Glutamatergic neuron (in vitro differentiated cells): ENCODE results near the gene TBX4. TPM values are rescaled to one million over a fixed set of nuclear protein-coding genes. Genes with fewer than 3 reads are reported as not detected.

Source experiments
- DNase-seq: peaks from one replicate; pipeline ENCODE4 v3.0.0; 2022
- H3K27ac Mint-ChIP-seq: one replicate; pipeline ENCODE4 v1.8.0; 2020; ENCODE audit warnings: mild to moderate bottlenecking, mixed read lengths, inconsistent platforms; ENCODE audit not compliant: unreplicated experiment
- H3K27me3 Mint-ChIP-seq: one replicate; pipeline ENCODE4 v1.8.0; 2020; ENCODE audit warnings: mild to moderate bottlenecking, moderate library complexity, mixed read lengths, inconsistent platforms; ENCODE audit not compliant: unreplicated experiment
- H3K36me3 Mint-ChIP-seq: one replicate; pipeline ENCODE4 v1.8.0; 2020; ENCODE audit warnings: mild to moderate bottlenecking, mixed read lengths, inconsistent platforms; ENCODE audit not compliant: unreplicated experiment
- H3K4me1 Mint-ChIP-seq: one replicate; pipeline ENCODE4 v1.8.0; 2020; ENCODE audit warnings: mild to moderate bottlenecking, low read depth, mixed read lengths, inconsistent platforms; ENCODE audit not compliant: unreplicated experiment
- H3K4me3 Mint-ChIP-seq: one replicate; pipeline ENCODE4 v1.8.0; 2020; ENCODE audit warnings: mild to moderate bottlenecking, mixed read lengths, inconsistent platforms; ENCODE audit not compliant: unreplicated experiment
- H3K9me3 Mint-ChIP-seq: one replicate; pipeline ENCODE4 v1.8.0; 2020; ENCODE audit warnings: mild to moderate bottlenecking, moderate library complexity, mixed read lengths, inconsistent platforms; ENCODE audit not compliant: unreplicated experiment
- total RNA-seq: library from RNA; stranded (reverse); fragmentation: NEBNext Ultra II Directional; extraction: Animal tissue kit (Norgen Biotek cat#: 25700); gene quantifications from one replicate; pipeline ENCODE4 v1.2.1, GENCODE V29; 2021; ENCODE audit not compliant: unreplicated experiment
- TF ChIP-seq, protein P1 (sequence below): fragments of 200-600 bp; sonication (generic); IDR thresholded peaks from one replicate; pipeline ENCODE4 v1.5.0; 2021; ENCODE audit not compliant: partially characterized antibody, unreplicated experiment

Gene TBX4
- total RNA-seq, 1 donor from 2014 or later: not detected

DNA sequence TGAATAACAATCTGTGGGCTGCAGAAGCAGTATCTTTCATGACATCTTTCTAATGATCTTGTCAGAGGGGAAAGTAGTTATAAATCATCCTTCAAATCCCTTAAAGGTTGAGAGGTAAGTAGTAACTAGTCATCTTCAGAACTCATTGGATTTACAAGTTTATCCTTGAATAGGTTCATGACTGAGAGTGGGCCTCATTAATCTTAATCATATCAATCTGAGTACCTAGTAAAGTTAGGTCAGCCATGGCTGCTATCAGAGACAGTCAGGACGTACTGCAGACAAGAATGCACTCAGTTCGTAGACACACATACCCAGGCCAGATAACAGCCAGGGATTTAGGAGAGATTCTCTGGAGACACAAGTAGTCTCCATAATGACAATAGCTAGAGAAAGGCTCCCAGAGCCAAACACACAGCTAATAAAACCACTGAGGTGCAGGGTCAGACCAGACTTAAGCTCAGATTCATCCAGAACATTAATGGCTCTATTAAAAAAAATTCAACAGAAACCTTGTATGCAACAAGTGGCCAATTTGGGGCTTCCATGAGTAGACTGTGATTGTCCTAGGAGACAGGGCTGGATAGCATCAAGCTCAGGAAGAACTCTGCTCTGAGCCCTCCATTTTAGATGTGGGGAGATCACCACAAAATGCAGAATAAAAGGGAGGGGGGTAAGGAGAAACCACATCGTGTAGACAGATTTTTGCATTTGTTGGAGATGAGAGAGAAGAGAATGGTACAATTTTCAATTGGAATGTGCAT is 65.8 kb downstream of the TBX4 start:
- TF ChIP-seq, protein P1, sequence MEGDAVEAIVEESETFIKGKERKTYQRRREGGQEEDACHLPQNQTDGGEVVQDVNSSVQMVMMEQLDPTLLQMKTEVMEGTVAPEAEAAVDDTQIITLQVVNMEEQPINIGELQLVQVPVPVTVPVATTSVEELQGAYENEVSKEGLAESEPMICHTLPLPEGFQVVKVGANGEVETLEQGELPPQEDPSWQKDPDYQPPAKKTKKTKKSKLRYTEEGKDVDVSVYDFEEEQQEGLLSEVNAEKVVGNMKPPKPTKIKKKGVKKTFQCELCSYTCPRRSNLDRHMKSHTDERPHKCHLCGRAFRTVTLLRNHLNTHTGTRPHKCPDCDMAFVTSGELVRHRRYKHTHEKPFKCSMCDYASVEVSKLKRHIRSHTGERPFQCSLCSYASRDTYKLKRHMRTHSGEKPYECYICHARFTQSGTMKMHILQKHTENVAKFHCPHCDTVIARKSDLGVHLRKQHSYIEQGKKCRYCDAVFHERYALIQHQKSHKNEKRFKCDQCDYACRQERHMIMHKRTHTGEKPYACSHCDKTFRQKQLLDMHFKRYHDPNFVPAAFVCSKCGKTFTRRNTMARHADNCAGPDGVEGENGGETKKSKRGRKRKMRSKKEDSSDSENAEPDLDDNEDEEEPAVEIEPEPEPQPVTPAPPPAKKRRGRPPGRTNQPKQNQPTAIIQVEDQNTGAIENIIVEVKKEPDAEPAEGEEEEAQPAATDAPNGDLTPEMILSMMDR: no peak
- no peak for DNase-seq
- no peaks in the 10 kb centered on the region for H3K9me3 Mint-ChIP-seq
- no peaks in the 10 kb centered on the region for H3K36me3 Mint-ChIP-seq
- H3K27me3 Mint-ChIP-seq: no peaks in the 10 kb centered on the region
- no peak overlapping the region for H3K27ac Mint-ChIP-seq
- H3K4me3 Mint-ChIP-seq: no peak overlapping the region
- H3K4me1 Mint-ChIP-seq: no peaks in the 10 kb centered on the region

DNA sequence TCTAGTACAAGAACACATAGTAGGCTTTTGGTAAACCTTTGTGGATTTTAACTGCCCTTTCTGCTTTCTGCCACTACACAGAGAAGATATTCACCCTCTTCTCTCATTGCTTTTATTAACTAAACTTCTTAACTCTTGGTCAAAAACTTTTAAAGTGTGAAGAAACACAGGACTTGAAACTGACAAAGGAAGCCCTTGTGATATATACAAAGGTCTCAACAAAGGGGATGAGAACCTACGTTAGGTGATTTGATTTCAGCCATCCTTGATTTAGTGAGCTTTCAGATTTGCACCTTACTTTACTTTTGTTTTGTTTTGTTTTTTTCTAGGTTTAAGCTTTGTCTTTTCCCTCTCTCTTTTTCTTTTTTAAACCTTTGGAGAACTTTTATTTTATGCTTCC is 66.9 kb downstream of the TBX4 start:
- TF ChIP-seq, protein P1: no peak
- Mint-ChIP-seq H3K4me1 (no peaks in the 10 kb centered on the region), H3K9me3 (no peaks in the 10 kb centered on the region), H3K36me3 (no peaks in the 10 kb centered on the region), H3K27ac (no peak overlapping the region), H3K4me3 (no peak overlapping the region), H3K27me3 (no peaks in the 10 kb centered on the region)
- DNase-seq: no peak

DNA sequence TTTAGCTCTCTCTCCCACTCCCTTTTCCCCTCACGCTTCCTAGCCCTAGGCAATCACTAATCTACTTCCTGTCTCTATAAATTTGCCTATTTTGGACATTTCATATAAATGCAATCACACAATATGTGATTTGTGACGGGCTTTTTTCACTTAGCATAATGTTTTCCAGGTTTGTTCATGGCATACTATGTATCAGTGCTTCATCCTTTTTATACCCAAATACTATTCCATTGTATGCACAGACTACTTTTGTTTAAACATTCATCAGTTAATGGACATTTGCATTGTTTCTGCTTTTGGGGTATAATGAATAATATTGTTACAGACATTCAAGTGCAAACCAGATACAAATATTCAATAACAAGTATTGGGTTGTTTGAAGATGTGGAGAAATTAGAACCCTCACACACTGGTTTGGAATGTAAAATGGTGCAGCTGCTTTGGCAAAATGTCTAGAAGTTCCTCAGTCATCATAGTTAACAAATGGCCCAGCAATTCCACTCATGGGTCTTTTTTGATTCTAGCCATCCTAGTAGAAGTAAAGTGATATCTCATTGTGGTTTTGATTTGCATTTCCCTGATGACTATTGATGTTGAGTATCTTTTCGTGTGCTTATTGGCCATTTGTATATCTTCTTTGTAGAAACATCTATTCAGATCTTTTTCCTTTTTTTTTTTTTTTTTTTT is 67.7 kb downstream of the TBX4 start:
- Mint-ChIP-seq H3K9me3 (no peaks in the 10 kb centered on the region), H3K36me3 (no peaks in the 10 kb centered on the region), H3K4me1 (no peaks in the 10 kb centered on the region), H3K27me3 (no peaks in the 10 kb centered on the region), H3K4me3 (no peak overlapping the region), H3K27ac (no peak overlapping the region)
- DNase-seq: no peak
- TF ChIP-seq, protein P1: no peak

DNA sequence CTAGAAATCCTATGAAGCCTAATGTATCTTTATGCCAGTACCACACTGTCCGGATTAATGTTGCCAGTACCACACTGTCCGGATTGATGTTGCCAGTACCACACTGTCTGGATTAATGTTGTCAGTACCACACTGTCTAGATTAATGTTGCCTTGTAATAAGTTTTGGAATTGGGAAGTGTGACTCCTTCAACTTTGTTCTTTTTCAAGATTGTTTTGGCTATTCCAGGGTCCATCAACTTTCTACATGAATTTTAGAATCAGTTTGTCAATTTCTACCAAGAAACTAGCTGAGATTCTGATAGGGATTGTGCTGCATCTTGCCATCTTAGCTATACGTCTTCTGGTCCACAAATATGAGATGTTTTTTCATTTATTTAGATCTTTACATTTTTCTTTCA is 68.7 kb downstream of the TBX4 start:
- H3K27me3 Mint-ChIP-seq: no peaks in the 10 kb centered on the region
- H3K9me3 Mint-ChIP-seq: no peaks in the 10 kb centered on the region
- no peaks in the 10 kb centered on the region for H3K4me1 Mint-ChIP-seq
- no peak for DNase-seq
- no peaks in the 10 kb centered on the region for H3K36me3 Mint-ChIP-seq
- no peak overlapping the region for H3K4me3 Mint-ChIP-seq
- H3K27ac Mint-ChIP-seq: no peak overlapping the region
- TF ChIP-seq, protein P1: no peak

DNA sequence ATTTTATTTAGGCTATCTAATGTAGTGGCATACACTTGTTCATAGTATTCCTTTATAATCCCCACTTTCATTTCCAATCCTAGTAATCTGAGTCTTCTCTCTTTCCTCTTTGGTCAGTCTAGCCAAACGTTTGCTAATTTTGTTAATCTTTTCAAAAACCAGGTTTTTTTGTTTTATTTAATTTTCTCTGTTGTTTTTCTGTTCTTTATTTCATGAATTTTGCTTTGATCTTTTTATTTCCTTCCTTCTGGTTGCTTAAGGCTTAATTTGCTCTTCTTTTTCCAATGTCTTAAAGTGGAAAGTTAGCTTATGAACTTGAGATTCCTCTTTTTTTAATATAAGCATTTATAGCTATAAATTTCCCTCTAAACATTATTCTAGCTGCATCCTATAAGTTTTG is 69.9 kb downstream of the TBX4 start:
- Mint-ChIP-seq H3K4me1 (no peaks in the 10 kb centered on the region), H3K4me3 (no peak overlapping the region)

More for the DNA sequence above, 69.9 kb downstream of the TBX4 start:
- no peak for DNase-seq
- Mint-ChIP-seq H3K36me3 (no peaks in the 10 kb centered on the region), H3K27me3 (no peaks in the 10 kb centered on the region), H3K9me3 (no peaks in the 10 kb centered on the region), H3K27ac (no peak overlapping the region)
- TF ChIP-seq, protein P1: no peak
